HG03045 (cell line): ENCODE data around the gene HTRA3.

Source experiments
- ATAC-seq: cut with Tn5 transposase; IDR thresholded peaks from one replicate; pipeline ENCODE4 v1.9.1; 2021; ENCODE audit warnings: mild to moderate bottlenecking, moderate library complexity; ENCODE audit not compliant: unreplicated experiment

Gene HTRA3

GRCh38 chr4:8306511-8307021, 37.0 kb downstream of the HTRA3 start:
- no peak for ATAC-seq

GRCh38 chr4:8307121-8307520, 37.6 kb downstream of the HTRA3 start:
- ATAC-seq: no peak

- ATAC-seq: no peak
Observed at GRCh38 chr4:8307714-8308113, 38.2 kb downstream of the HTRA3 start.

- no peak for ATAC-seq
Observed at GRCh38 chr4:8308144-8308543, 38.6 kb downstream of the HTRA3 start.

- no peak for ATAC-seq
Observed at GRCh38 chr4:8308856-8309771, 39.6 kb downstream of the HTRA3 start.

- ATAC-seq: no peak
Observed at GRCh38 chr4:8310306-8310705, 40.8 kb downstream of the HTRA3 start.

GRCh38 chr4:8311101-8312068, 41.8 kb downstream of the HTRA3 start:
- no peak for ATAC-seq

GRCh38 chr4:8312069-8312445, 42.5 kb downstream of the HTRA3 start:
- ATAC-seq: no peak

- ATAC-seq: no peak
Observed at GRCh38 chr4:8312976-8313375, 43.4 kb downstream of the HTRA3 start.

- no peak for ATAC-seq
Observed at GRCh38 chr4:8314691-8315255, 45.2 kb downstream of the HTRA3 start.

GRCh38 chr4:8315435-8316250, 46.1 kb downstream of the HTRA3 start:
- no peak for ATAC-seq

- no peak for ATAC-seq
Observed at GRCh38 chr4:8316251-8316771, 46.8 kb downstream of the HTRA3 start.

GRCh38 chr4:8316911-8317351, 47.4 kb downstream of the HTRA3 start:
- ATAC-seq: no peak

- ATAC-seq: no peak
Observed at GRCh38 chr4:8317474-8317873, 47.9 kb downstream of the HTRA3 start.

GRCh38 chr4:8318509-8318908, 49.0 kb downstream of the HTRA3 start:
- no peak for ATAC-seq

- no peak for ATAC-seq
Observed at GRCh38 chr4:8319061-8319460, 49.5 kb downstream of the HTRA3 start.

- no peak for ATAC-seq
Observed at GRCh38 chr4:8319731-8320385, 50.3 kb downstream of the HTRA3 start.

- ATAC-seq: no peak
Observed at GRCh38 chr4:8320386-8320750, 50.8 kb downstream of the HTRA3 start.

- no peak for ATAC-seq
Observed at GRCh38 chr4:8321220-8321619, 51.7 kb downstream of the HTRA3 start.
